OCI-LY1 (cell line): Measurements from ENCODE around the gene NACA.
A peak's percentile ranks its signal among the peaks of the same experiment; 100 is the strongest.

Experiments used
- H2AFZ ChIP-seq: fragments of 200-600 bp; sonication (generic), shearing (Covaris generic); 2 replicates; pipeline ENCODE4 v1.6.0; 2014; ENCODE audit warnings: antibody characterized with exemption, mild to moderate bottlenecking, low read length
- H3F3A ChIP-seq: fragments of 200-600 bp; sonication (generic), shearing (Covaris generic); 2 replicates; pipeline ENCODE4 v1.6.0; 2014; ENCODE audit warnings: mild to moderate bottlenecking, antibody characterized with exemption, low read length, moderate library complexity; ENCODE audit not compliant: insufficient read depth
- H3K27ac ChIP-seq: fragments of 200-600 bp; sonication (generic); 2 replicates; pipeline ENCODE4 v1.5.1; 2014; ENCODE audit warnings: low read length, mixed run types, mild to moderate bottlenecking, low read depth; ENCODE audit not compliant: poor library complexity, severe bottlenecking
- H3K27me3 ChIP-seq: fragments of 200-600 bp; sonication (generic); 2 replicates; pipeline ENCODE4 v1.6.0; 2014; ENCODE audit warnings: antibody characterized with exemption, mild to moderate bottlenecking, low read length, moderate library complexity; ENCODE audit not compliant: insufficient read depth
- H3K36me3 ChIP-seq: fragments of 200-600 bp; sonication (generic); 2 replicates; pipeline ENCODE4 v1.6.1; 2014; ENCODE audit warnings: mild to moderate bottlenecking, antibody characterized with exemption, low read length, moderate library complexity, mixed read lengths; ENCODE audit not compliant: insufficient read depth
- H3K4me1 ChIP-seq: fragments of 200-600 bp; sonication (generic); 2 replicates; pipeline ENCODE4 v1.5.1; 2014; ENCODE audit warnings: mild to moderate bottlenecking, low read length, moderate library complexity; ENCODE audit not compliant: insufficient read depth, severe bottlenecking
- H3K4me2 ChIP-seq: fragments of 200-600 bp; sonication (generic), shearing (Covaris generic); 2 replicates; pipeline ENCODE4 v1.6.1; 2014; ENCODE audit warnings: low read length
- H3K4me3 ChIP-seq: fragments of 200-600 bp; sonication (generic); 2 replicates; pipeline ENCODE4 v1.5.1; 2014; ENCODE audit warnings: low read length, low read depth, mild to moderate bottlenecking, mixed read lengths; ENCODE audit not compliant: poor library complexity, severe bottlenecking
- H3K79me2 ChIP-seq: fragments of 200-600 bp; shearing (Covaris generic); 2 replicates; pipeline ENCODE4 v1.6.1; 2016; ENCODE audit warnings: mixed run types, low read length, mixed read lengths; ENCODE audit not compliant: insufficient read depth
- H3K9ac ChIP-seq: fragments of 200-600 bp; sonication (generic), shearing (Covaris generic); 2 replicates; pipeline ENCODE4 v1.6.1; 2014; ENCODE audit warnings: mild to moderate bottlenecking, low read length, mixed read lengths
- H3K9me2 ChIP-seq: fragments of 200-600 bp; sonication (generic), shearing (Covaris generic); 2 replicates; pipeline ENCODE4 v1.6.1; 2014; ENCODE audit warnings: low read depth, mild to moderate bottlenecking, low read length, mixed read lengths
- H3K9me3 ChIP-seq: fragments of 200-600 bp; shearing (Covaris generic); 2 replicates; pipeline ENCODE4 v1.6.1; 2014; ENCODE audit warnings: low read length, mixed read lengths
- H4K20me1 ChIP-seq: fragments of 200-600 bp; sonication (generic), shearing (Covaris generic); 2 replicates; pipeline ENCODE4 v1.6.0; 2016; ENCODE audit warnings: mild to moderate bottlenecking, low read length; ENCODE audit not compliant: insufficient read depth
- CTCF ChIP-seq: fragments of 200-600 bp; sonication (generic), shearing (Covaris generic); IDR thresholded peaks from 2 replicates; pipeline ENCODE4 v1.5.1; 2017; ENCODE audit warnings: mild to moderate bottlenecking, antibody characterized with exemption, low read length, moderate library complexity, mixed read lengths
- EZH2 ChIP-seq: fragments of 200-600 bp; sonication (generic), shearing (Covaris generic); IDR thresholded peaks from 2 replicates; pipeline ENCODE4 v1.8.0; 2017; ENCODE audit warnings: borderline replicate concordance, mixed run types, mild to moderate bottlenecking, antibody characterized with exemption, low read length, moderate library complexity, mixed read lengths

Gene NACA

GRCh38 chr12:56769868-56770267, 44.8 kb upstream of the NACA start:
- Histone ChIP-seq H3K27ac (no peak overlapping the region), H4K20me1 (no peaks in the 10 kb centered on the region), H3K9me2 (no peaks in the 10 kb centered on the region), H3F3A (peaks cover 4% of the 10 kb centered on the region; the same call in 1 of the 2 replicates), H3K4me2 (no peak overlapping the region), H3K4me3 (no peak overlapping the region), H3K79me2 (no peaks in the 10 kb centered on the region), H3K9ac (no peak overlapping the region), H3K9me3 (no peaks in the 10 kb centered on the region), H2AFZ (no peak overlapping the region), H3K4me1 (peaks cover 14% of the 10 kb centered on the region), H3K36me3 (no peaks in the 10 kb centered on the region), H3K27me3 (no peaks in the 10 kb centered on the region)
- TF ChIP-seq CTCF (no peak), EZH2 (no peak)

- Histone ChIP-seq H3K36me3 (no peaks in the 10 kb centered on the region), H3K4me2 (no peak overlapping the region), H3K4me1 (peaks cover 11% of the 10 kb centered on the region), H3K9ac (no peak overlapping the region), H3F3A (peaks cover 4% of the 10 kb centered on the region; the same call in 1 of the 2 replicates), H3K27ac (no peak overlapping the region), H3K9me3 (no peaks in the 10 kb centered on the region), H2AFZ (no peak overlapping the region), H3K4me3 (no peak overlapping the region), H3K27me3 (no peaks in the 10 kb centered on the region), H4K20me1 (no peaks in the 10 kb centered on the region), H3K79me2 (no peaks in the 10 kb centered on the region), H3K9me2 (no peaks in the 10 kb centered on the region)
- TF ChIP-seq EZH2 (no peak), CTCF (no peak)
Observed at GRCh38 chr12:56768424-56768823, 43.3 kb upstream of the NACA start.

- H3K9ac ChIP-seq: no peak overlapping the region
- no peak overlapping the region for H3K4me3 ChIP-seq
- TF ChIP-seq EZH2: no peak
- no peak for TF ChIP-seq CTCF
Observed at GRCh38 chr12:56766535-56766934, 41.4 kb upstream of the NACA start.

More at GRCh38 chr12:56766535-56766934, 41.4 kb upstream of the NACA start:
- H3K4me1 ChIP-seq: peaks cover 11% of the 10 kb centered on the region
- peaks cover 4% of the 10 kb centered on the region; the same call in 1 of the 2 replicates for H3F3A ChIP-seq
- H3K27me3 ChIP-seq: no peaks in the 10 kb centered on the region
- H3K27ac ChIP-seq: no peak overlapping the region
- no peaks in the 10 kb centered on the region for H3K9me2 ChIP-seq
- H3K36me3 ChIP-seq: no peaks in the 10 kb centered on the region
- no peak overlapping the region for H2AFZ ChIP-seq
- peak overlapping the region; percentile 18; the same call in 1 of the 2 replicates for H3K4me2 ChIP-seq
- H3K9me3 ChIP-seq: no peaks in the 10 kb centered on the region
- no peaks in the 10 kb centered on the region for H3K79me2 ChIP-seq
- no peaks in the 10 kb centered on the region for H4K20me1 ChIP-seq
